Measurements from ENCODE around the gene LCNL1.

LCNL1 gene

GRCh38 chr9:136946228-136947027 lies 36.4 kb upstream of the LCNL1 start:
- DNase-seq (ENCODE audit: low spot score) (no peak), FAIRE-seq (no peak)

DNA sequence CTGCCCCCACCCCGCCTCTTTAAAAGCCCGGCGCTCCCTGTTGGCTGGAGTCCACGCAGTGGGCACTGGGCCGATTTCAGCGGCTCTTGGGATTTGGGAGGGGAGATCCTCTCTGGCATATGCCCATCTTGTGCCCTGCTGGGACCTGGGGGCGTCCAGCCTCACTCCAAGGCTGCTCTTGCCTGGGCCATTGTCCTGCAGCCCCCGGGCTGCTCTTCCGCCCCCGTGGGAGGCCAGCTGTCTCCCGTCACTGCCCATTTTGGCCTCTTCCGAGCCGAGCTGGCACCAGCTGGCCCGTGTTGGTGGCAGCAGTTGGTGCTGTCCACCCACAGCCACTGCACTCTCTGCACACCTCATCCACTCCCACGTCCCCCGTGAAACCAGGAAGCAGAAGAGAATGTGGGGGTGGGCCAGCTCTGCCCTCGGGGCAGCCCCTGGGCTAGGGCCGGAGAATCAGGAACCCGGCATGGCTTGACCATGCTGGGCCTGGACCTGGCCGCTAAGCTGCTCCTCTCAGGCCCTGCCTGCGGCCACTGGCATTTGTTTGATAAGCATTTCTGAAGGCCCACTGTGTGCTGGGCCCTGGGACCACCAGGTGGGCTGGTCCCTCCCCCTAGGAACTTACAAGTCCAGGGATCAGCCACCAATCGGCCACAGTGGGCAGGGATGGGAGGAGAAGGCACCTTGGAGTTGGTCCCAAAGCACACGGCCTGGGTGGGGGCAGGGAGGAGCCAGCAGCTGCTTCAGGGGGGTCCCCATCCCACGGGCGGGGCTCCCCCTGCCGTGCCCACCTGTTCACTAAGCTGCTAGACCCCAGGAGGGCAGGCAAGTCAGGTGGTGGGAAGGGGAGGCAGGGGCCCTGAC lies 35.5 kb upstream of the LCNL1 start:
- FAIRE-seq: no peak
- no peak for DNase-seq (ENCODE audit: low spot score)

DNA sequence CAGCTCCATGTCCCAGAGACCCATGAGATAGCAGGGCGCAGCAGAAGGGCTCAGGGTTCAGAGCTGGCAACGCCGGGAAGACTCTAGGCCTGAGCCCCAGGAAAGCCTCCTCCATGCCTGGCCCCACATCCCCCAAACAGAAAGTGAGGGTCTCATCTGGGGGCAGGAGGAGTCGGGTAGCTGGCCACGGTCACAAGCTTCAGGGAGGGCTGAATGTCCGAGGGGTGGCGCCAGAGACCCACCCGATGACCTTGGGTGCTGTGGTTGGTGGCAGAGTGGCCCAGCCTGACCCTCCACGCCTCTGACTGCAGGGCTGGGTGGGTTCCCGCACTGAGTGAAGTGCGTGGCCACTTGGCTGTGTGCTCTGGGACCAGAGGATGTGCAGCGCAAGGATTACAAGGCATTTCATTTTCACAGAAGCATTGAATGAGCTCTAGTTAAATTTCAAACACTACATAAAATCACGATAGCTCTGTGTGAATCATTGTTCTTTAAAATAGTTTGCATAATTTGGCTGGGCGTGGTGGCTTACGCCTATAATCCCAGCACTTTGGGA lies 34.8 kb upstream of the LCNL1 start:
- FAIRE-seq (no peak), DNase-seq (ENCODE audit: low spot score) (no peak)

- FAIRE-seq: no peak
- no peak for DNase-seq (ENCODE audit: low spot score)
Observed at GRCh38 chr9:136949239-136949816, 33.5 kb upstream of the LCNL1 start.

DNA sequence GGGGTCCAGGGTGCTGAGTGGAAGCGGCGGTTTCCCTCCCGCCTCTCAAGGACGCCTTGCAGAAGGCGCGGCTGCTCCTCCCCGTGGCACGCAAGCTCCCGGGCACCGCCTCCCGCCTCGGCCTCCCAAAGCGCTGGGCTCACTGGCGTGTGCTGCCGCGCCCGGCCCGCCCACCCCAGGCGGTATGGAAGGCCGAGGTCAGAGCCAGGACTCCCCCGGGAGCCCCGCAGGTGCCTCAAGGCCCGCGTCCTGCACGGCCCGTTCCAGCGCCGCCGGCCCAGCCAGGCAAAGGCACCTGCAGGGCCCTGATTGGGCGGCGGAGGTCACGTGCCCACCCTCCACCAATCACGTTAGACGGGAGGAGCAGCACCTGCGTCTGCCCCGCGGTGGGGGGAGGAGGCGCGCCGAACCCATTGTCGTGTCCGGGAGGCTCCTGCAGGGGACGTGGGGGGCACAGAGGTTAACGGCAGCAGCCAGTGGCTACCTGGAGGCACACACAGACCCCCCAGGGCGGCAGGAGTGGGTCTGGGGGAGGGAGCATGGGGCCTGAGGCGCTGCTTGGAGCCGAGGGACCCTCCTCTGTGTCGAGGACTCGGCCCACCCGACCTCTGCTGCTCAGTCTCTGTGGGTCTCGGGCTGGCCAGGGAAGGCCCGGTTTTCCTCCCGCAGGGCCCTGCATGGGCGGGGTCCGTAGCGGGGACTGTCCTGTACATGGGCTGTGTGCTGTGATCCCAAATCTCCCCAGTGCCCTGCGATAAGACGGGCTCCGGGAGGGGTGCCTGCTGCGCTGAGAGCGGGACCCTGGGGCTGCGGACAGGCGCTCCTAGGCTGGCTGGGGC lies 32.8 kb upstream of the LCNL1 start:
- FAIRE-seq (peak; percentile 97), DNase-seq (ENCODE audit: low spot score) (peak; percentile 99)

- DNase-seq (ENCODE audit: low spot score): no peak
- no peak for FAIRE-seq
Observed at GRCh38 chr9:136950656-136951276, 32.0 kb upstream of the LCNL1 start.

- no peak for DNase-seq (ENCODE audit: low spot score)
Observed at GRCh38 chr9:136951541-136952320, 31.1 kb upstream of the LCNL1 start, which contains the start of gene LCN12. Gene LCN12, plus strand, starts transcription at chr9:136952273. Its CDS starts 55 bp downstream, at chr9:136952328.

GRCh38 chr9:136952321-136952850 lies 30.4 kb upstream of the LCNL1 start:
- DNase-seq (ENCODE audit: low spot score): no peak
- no peak for FAIRE-seq

More at GRCh38 chr9:136951541-136952320, 31.1 kb upstream of the LCNL1 start, which contains the start of gene LCN12:
- FAIRE-seq: no peak

- FAIRE-seq: no peak
- DNase-seq (ENCODE audit: low spot score): no peak
Observed at GRCh38 chr9:136952876-136953770, 29.7 kb upstream of the LCNL1 start.

DNA sequence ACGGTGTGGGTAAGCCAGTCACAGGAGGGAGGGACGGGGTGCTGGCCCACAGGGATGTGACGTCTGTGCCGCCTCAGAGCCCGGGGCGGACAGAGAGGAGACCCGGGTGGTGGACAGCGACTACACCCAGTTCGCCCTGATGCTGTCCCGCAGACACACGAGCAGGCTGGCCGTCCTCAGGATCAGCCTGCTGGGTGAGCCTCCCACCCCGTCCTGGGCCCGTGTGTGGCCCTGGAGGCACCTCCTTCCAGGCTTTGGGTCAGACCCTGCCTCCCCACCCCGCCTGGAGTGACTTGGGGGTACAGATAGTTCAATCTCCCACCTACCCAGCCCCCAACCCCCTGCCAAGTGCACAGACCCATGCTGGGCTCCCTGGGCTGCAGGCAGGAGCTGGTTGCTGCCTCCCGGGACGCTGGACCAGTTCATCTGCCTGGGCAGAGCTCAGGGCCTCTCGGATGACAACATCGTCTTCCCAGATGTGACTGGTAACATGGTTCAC lies 29.0 kb upstream of the LCNL1 start:
- FAIRE-seq (no peak), DNase-seq (ENCODE audit: low spot score) (no peak)

DNA sequence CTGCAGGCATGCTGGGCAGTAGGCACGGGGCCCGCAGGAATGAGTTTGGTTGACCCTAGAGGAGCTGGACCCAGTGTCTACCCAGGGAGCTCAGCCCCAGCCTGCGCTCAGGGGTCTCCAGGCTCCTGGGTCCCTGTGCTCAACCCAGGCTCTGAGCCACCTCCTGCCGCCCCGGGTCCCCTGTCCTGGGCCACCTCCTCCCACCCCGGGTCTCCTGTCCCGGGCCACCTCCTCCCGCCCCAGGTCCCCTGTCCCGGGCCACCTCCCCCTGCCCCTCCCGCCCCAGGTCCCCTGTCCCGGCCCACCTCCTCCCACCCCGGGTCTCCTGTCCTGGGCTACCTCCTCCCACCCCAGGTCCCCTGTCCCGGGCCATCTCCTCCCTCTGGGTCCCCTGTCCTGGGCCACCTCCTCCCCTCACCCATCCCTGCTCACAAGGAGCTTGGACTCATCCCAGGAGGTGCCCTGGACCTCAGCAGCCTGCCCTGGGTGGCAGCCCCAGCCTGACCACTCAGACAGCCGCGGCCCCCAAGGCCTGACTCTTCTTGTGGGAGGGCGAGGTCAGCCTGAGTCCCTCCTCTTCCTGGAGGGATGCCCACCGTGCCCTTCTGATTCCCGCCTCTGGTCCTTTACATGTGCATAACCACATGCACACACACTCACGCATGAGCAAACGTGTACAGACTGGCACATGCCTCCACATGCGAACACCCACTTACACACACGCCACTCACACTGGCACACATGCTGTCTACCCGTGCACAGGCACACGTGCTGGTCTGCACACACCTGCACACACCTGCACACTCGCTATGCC lies 28.3 kb upstream of the LCNL1 start:
- peak; percentile 17 for FAIRE-seq

DNA sequence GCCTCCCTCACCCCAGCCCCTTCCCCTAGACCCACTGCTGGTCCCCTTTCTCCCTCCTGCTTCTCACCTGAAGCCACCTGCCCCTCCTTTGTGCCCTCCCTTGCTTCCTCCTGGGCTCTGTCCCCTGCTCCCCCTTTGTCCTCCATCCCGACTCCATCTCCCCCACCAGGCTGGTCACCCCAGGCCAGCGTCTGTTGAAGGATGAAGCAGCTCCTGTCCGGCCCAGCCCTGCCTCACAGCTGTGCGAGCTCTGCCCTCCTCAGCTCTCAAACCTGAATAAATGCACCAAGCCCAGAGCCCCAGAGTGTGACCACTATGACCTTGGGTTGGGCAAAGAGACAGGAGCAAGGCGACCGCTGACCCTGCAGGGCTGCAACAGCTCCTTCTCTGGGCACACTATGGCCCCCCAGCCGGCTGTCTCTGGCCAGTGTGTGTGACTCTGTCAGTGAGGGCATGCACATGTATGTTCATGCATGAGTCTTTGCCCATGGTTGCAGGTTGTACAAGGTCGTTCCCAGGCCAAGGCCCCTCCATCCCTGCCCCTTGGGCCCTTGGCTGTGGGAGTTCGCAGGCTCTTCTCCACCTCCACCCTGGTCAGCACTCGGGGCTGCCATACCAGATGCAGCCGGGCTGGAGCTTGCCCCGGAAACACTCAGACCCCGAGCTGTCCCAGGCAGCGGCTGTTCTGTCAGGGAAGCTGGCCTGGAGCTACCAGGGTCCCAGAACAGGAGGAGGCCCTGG lies 27.4 kb upstream of the LCNL1 start:
- no peak for FAIRE-seq
- DNase-seq (ENCODE audit: low spot score): no peak

More for the DNA sequence above, 28.3 kb upstream of the LCNL1 start:
- no peak for DNase-seq (ENCODE audit: low spot score)

GRCh38 chr9:136955943-136956335 lies 26.9 kb upstream of the LCNL1 start:
- DNase-seq (ENCODE audit: low spot score) (no peak), FAIRE-seq (no peak)

- DNase-seq (ENCODE audit: low spot score) (no peak), FAIRE-seq (no peak)
Observed at GRCh38 chr9:136956604-136957003, 26.2 kb upstream of the LCNL1 start.

- FAIRE-seq (no peak), DNase-seq (ENCODE audit: low spot score) (no peak)
Observed at GRCh38 chr9:136957461-136957860, 25.3 kb upstream of the LCNL1 start.

GRCh38 chr9:136957901-136958300 lies 24.9 kb upstream of the LCNL1 start:
- DNase-seq (ENCODE audit: low spot score): no peak
- FAIRE-seq: no peak
